ENCODE data around the gene FAM222B.
A peak's percentile ranks its signal among the peaks of the same experiment; 100 is the strongest.

FAM222B gene

DNA sequence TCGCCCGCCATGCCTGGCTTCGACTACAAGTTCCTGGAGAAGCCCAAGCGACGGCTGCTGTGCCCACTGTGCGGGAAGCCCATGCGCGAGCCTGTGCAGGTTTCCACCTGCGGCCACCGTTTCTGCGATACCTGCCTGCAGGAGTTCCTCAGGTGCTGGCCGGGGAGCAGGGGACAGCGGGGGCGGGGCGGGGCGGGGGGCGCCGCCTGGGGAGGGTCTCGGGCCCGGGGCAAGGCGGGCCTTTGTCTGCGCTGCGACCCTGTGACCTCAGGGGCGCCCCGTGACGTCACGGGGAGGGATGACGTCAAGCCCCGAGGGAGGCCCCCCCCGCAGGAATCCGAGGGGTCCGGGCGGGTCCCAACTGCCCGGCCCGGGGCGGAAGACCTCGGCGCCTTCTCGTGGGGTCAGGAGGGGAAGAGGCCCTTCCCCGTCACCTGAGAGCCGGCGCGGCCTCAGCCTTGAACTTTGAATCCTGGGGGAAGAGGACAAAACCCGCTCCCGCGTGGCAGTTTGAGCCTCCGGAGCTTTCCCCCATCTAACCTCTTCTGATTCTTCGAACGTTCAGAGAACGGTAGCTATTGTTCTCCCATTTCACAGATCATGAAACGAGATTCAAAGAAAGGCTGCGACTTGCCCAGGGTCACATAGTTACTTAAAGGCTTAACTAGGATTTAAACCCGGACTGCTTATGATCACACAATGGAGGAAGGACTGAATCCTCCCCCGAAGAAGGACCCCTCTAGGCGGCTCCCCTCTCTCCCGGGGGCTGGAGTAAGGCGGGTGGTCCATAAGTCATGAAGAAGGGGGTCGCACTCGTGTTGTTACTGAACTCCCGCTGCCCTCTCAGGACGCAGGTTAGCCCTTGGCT is 98.3 kb downstream of the FAM222B start:
- Histone ChIP-seq H3K4me1 (ENCODE audit: control insufficient read depth, insufficient read depth, low read length) (peaks cover 11% of the 10 kb centered on the region; the same call in 1 of the 2 replicates), H3K9me3 (ENCODE audit: control insufficient read depth, insufficient read depth, low read depth, low read length) (no peaks in the 10 kb centered on the region), H3K4me3 (ENCODE audit: low read depth, low read length) (peak overlapping the region; percentile 69), H3K27ac (ENCODE audit: extremely low read depth, low read depth, low read length) (peak overlapping the region; percentile 94), H3K36me3 (ENCODE audit: control insufficient read depth in 2 of 2, insufficient read depth in 1 of 2, low read length in 2 of 2) (peaks cover 3 to 59% of the 10 kb centered on the region in 2 experiments; a peak in 2 of 3 replicates)
- CTCF ChIA-PET = interaction anchor here (0.6 to 16.7 kb wide), 5 partner anchors 19 to 174 kb away, joined by 3 to 445 read pairs (median 6); partner anchors contain the start of genes NEK8, RPL23A and TLCD1
- POLR2A ChIA-PET = interaction anchor here (0.6 to 14.1 kb wide), 16 partner anchors 9 to 207 kb away, joined by 3 to 448 read pairs (median 4); partner anchors contain the start of genes FAM222B, NEK8, PHF12 and RPL23A
- TF ChIP-seq ZBTB8A (tag by site-specific recombination; IDR thresholded peaks at IDR 0.05) = peak; percentile 21; the same call in 1 of the 2 replicates
- no peak for TF ChIP-seq ZNF776 (tag by site-specific recombination; IDR thresholded peaks at IDR 0.05; ENCODE audit: borderline replicate concordance)
- TF ChIP-seq ZNF76 (tag by site-specific recombination; IDR thresholded peaks at IDR 0.05; ENCODE audit: borderline replicate concordance, low read depth) = 0 out of 2 replicates have a peak, but pooled peaks have one; percentile 52
- peak; percentile 86 for TF ChIP-seq GLIS2 (tag by site-specific recombination; IDR thresholded peaks at IDR 0.05)
- TF ChIP-seq ZNF394 (tag by site-specific recombination; IDR thresholded peaks at IDR 0.05; ENCODE audit: borderline replicate concordance) = no peak
- TF ChIP-seq KLF8 (tag by site-specific recombination; IDR thresholded peaks at IDR 0.05) = peak; percentile 89
- TF ChIP-seq, protein P1, sequence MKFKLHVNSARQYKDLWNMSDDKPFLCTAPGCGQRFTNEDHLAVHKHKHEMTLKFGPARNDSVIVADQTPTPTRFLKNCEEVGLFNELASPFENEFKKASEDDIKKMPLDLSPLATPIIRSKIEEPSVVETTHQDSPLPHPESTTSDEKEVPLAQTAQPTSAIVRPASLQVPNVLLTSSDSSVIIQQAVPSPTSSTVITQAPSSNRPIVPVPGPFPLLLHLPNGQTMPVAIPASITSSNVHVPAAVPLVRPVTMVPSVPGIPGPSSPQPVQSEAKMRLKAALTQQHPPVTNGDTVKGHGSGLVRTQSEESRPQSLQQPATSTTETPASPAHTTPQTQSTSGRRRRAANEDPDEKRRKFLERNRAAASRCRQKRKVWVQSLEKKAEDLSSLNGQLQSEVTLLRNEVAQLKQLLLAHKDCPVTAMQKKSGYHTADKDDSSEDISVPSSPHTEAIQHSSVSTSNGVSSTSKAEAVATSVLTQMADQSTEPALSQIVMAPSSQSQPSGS (tag by site-specific recombination; IDR thresholded peaks at IDR 0.05; ENCODE audit: low read depth) = peak; percentile 95
- TF ChIP-seq ZNF335 (tag by site-specific recombination; conservative IDR thresholded peaks at IDR 0.05) = peak; percentile 75
- peak; percentile 71 for TF ChIP-seq PATZ1 (tag by site-specific recombination; IDR thresholded peaks at IDR 0.05)
- peak; percentile 93 for TF ChIP-seq ZBTB7A (tag by site-specific recombination; IDR thresholded peaks at IDR 0.05; ENCODE audit: low read depth)
- TF ChIP-seq ZBTB21 (tag by site-specific recombination; IDR thresholded peaks at IDR 0.05) = peak; percentile 99
- peak; percentile 65; the same call in 1 of the 2 replicates for TF ChIP-seq ZEB2 (tag by site-specific recombination; IDR thresholded peaks at IDR 0.05)
- peak; percentile 99 for TF ChIP-seq ZNF629 (tag by site-specific recombination; IDR thresholded peaks at IDR 0.05)
- TF ChIP-seq, protein P2, sequence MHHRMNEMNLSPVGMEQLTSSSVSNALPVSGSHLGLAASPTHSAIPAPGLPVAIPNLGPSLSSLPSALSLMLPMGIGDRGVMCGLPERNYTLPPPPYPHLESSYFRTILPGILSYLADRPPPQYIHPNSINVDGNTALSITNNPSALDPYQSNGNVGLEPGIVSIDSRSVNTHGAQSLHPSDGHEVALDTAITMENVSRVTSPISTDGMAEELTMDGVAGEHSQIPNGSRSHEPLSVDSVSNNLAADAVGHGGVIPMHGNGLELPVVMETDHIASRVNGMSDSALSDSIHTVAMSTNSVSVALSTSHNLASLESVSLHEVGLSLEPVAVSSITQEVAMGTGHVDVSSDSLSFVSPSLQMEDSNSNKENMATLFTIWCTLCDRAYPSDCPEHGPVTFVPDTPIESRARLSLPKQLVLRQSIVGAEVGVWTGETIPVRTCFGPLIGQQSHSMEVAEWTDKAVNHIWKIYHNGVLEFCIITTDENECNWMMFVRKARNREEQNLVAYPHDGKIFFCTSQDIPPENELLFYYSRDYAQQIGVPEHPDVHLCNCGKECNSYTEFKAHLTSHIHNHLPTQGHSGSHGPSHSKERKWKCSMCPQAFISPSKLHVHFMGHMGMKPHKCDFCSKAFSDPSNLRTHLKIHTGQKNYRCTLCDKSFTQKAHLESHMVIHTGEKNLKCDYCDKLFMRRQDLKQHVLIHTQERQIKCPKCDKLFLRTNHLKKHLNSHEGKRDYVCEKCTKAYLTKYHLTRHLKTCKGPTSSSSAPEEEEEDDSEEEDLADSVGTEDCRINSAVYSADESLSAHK (tag by site-specific recombination; IDR thresholded peaks at IDR 0.05) = peak; percentile 41; the same call in 1 of the 2 replicates
- peak; percentile 51 for TF ChIP-seq GLIS1 (tag by site-specific recombination; IDR thresholded peaks at IDR 0.05)
- TF ChIP-seq, protein P3, sequence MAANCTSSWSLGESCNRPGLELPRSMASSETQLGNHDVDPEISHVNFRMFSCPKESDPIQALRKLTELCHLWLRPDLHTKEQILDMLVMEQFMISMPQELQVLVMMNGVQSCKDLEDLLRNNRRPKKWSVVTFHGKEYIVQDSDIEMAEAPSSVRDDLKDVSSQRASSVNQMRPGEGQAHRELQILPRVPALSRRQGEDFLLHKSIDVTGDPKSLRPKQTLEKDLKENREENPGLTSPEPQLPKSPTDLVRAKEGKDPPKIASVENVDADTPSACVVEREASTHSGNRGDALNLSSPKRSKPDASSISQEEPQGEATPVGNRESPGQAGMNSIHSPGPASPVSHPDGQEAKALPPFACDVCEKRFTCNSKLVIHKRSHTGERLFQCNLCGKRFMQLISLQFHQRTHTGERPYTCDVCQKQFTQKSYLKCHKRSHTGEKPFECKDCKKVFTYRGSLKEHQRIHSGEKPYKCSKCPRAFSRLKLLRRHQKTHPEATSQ (tag by site-specific recombination; IDR thresholded peaks at IDR 0.05) = 0 out of 2 replicates have a peak, but pooled peaks have one; percentile 10
- TF ChIP-seq ZSCAN18 (tag by site-specific recombination; IDR thresholded peaks at IDR 0.05) = no peak
- TF ChIP-seq SP3 (tag by site-specific recombination; IDR thresholded peaks at IDR 0.05) = peak; percentile 43
- 0 out of 2 replicates have a peak, but pooled peaks have one; percentile 56 for TF ChIP-seq ZNF391 (tag by site-specific recombination; IDR thresholded peaks at IDR 0.05; ENCODE audit: borderline replicate concordance, low read depth)
- TF ChIP-seq EGR2 (tag by site-specific recombination; IDR thresholded peaks at IDR 0.05; ENCODE audit: low read depth) = no peak
- TF ChIP-seq ZBTB10 (tag by site-specific recombination; IDR thresholded peaks at IDR 0.05) = peak; percentile 79
- TF ChIP-seq ZXDB (tag by site-specific recombination; IDR thresholded peaks at IDR 0.05) = peak; percentile 19; the same call in 1 of the 2 replicates
- TF ChIP-seq MEIS1 (CRISPR knock-in tag; IDR thresholded peaks at IDR 0.05; ENCODE audit: borderline replicate concordance) = 0 out of 2 replicates have a peak, but pooled peaks have one; percentile 1

Data from HEK293 (cell line).